Activated naive CD8-positive, alpha-beta T cell treated with anti-CD3 and anti-CD28 coated beads for 36 hours (primary cell): ENCODE measurements around the gene FAM110D. TPM values are rescaled to one million over a fixed set of nuclear protein-coding genes. Genes with fewer than 3 reads are reported as not detected.

ENCODE experiments used
- DNase-seq: peaks from one replicate; pipeline ENCODE4 v3.0.0; 2021
- H3K27ac Mint-ChIP-seq: one replicate; pipeline ENCODE4 v1.8.0; 2022; ENCODE audit warnings: mild to moderate bottlenecking, moderate library complexity, mixed read lengths
- H3K27me3 Mint-ChIP-seq: one replicate; pipeline ENCODE4 v1.8.0; 2022; ENCODE audit warnings: mild to moderate bottlenecking, mixed read lengths
- H3K36me3 Mint-ChIP-seq: one replicate; pipeline ENCODE4 v1.8.0; 2021; ENCODE audit warnings: mild to moderate bottlenecking, mixed read lengths
- H3K4me1 Mint-ChIP-seq: one replicate; pipeline ENCODE4 v1.8.0; 2021; ENCODE audit warnings: mixed read lengths
- H3K4me3 Mint-ChIP-seq: one replicate; pipeline ENCODE4 v1.8.0; 2022; ENCODE audit warnings: mild to moderate bottlenecking, moderate library complexity, mixed read lengths
- H3K9me3 Mint-ChIP-seq: one replicate; pipeline ENCODE4 v1.8.0; 2022; ENCODE audit warnings: mixed read lengths
- total RNA-seq, 2 experiments: library from RNA; stranded (reverse); gene quantifications; one replicate each; pipeline ENCODE4 v1.2.3, GENCODE V29; 2021

Gene FAM110D
- total RNA-seq = not detected

GRCh38 chr1:26158908-26159742 lies at the start of gene FAM110D:
Gene FAM110D, plus strand, starts transcription at chr1:26159079. Its CDS starts 2,213 bp downstream, at chr1:26161292.
- Mint-ChIP-seq H3K36me3 (no peaks in the 10 kb centered on the region), H3K9me3 (no peaks in the 10 kb centered on the region), H3K4me3 (no peak within 1 kb of the TSS), H3K27ac (no peak within 1 kb of the TSS), H3K4me1 (peaks cover 8% of the 10 kb centered on the region), H3K27me3 (peaks cover 58% of the 10 kb centered on the region)
- DNase-seq = no peak

DNA sequence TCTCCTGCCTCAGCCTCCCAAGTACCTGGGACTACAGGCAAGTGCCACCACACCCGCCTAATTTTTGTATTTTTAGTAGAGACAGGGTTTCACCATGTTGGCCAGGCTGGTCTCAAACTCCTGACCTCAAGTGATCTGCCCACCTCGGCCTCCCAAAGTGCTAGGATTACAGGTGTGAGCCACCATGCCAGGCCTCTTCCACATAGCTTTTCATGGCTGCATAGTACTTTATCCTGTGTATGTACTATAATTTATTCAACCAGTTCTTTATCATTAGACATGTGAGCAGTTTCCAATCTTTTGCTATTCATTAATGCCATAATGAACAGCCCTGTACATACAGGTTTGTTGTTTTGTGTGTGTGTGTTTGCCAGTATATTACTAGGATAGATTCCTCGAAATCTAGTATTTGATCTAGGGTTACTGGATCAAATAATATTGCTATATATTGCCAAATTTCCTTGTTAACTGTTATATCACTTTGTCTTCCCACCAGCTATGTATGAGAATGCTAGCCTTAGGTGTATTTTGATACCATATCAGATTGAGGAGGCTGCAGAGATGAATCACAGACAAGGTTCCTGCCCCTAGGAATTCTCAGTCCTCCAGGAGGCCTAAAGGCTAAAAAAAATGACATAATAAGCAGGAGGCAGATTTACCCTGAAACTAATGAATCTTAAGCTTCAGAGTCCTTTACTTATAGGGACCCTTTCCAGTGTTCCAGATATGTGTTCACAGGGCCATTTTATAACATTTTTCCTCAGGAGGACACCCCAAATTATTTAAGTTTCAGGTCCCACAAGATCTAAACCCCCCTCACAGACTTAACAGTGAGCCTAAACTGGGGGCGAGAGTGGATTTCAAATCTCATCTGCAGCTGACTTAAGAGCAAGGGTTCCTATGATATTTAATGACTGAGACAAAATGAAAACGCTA lies 49.4 kb upstream of the FAM110D start:
- DNase-seq = no peak
- peak overlapping the region; percentile 86 for H3K4me3 Mint-ChIP-seq
- H3K27me3 Mint-ChIP-seq = peaks cover 3% of the 10 kb centered on the region
- H3K9me3 Mint-ChIP-seq = no peaks in the 10 kb centered on the region
- peaks cover 2% of the 10 kb centered on the region for H3K36me3 Mint-ChIP-seq
- H3K27ac Mint-ChIP-seq = no peak overlapping the region
- H3K4me1 Mint-ChIP-seq = peaks cover 26% of the 10 kb centered on the region

DNA sequence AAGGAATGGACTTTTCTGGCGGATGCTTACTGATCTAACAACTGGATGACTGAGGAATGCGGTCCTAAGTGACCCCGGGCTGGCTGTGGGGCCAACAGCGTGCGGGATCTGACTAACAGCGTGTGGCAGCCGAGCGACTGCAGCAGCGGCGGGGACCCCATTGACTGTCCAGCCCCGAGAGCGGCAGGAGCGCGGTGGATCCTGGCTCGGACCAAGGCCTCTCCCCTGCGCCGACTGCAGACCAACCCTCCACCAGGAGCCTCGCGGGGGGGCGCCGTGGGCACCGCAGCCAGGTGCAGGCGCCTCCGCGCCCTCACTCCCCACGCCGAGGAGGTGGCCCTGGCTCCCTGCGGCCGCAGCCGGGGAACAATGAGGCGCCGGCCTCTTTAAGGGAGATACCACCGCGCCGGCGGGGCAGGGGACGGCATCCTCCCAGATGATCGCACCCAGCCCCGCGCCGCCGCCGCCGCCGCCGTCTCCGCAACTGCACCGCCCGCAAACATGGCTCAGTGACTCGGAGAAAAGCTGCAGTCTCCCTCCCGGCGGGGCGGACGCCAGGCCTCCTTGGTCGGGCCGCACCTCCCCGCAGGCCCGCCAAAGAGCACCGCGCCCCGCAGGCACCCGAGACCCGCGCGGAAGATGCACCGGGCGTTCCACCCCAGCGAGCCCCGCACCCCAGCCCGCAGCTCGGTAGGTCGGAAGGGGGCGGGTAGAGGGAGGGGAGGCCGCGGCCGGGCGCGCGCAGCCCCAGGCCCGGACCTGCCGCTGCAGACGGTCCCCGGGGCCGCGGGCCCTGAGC lies 47.9 kb upstream of the FAM110D start:
- H3K27ac Mint-ChIP-seq = peak overlapping the region; percentile 80
- H3K4me1 Mint-ChIP-seq = peaks cover 23% of the 10 kb centered on the region
- no peaks in the 10 kb centered on the region for H3K9me3 Mint-ChIP-seq
- peaks cover 3% of the 10 kb centered on the region for H3K36me3 Mint-ChIP-seq
- peak; percentile 80 for DNase-seq
- no peaks in the 10 kb centered on the region for H3K27me3 Mint-ChIP-seq
- peak overlapping the region; percentile 86 for H3K4me3 Mint-ChIP-seq

DNA sequence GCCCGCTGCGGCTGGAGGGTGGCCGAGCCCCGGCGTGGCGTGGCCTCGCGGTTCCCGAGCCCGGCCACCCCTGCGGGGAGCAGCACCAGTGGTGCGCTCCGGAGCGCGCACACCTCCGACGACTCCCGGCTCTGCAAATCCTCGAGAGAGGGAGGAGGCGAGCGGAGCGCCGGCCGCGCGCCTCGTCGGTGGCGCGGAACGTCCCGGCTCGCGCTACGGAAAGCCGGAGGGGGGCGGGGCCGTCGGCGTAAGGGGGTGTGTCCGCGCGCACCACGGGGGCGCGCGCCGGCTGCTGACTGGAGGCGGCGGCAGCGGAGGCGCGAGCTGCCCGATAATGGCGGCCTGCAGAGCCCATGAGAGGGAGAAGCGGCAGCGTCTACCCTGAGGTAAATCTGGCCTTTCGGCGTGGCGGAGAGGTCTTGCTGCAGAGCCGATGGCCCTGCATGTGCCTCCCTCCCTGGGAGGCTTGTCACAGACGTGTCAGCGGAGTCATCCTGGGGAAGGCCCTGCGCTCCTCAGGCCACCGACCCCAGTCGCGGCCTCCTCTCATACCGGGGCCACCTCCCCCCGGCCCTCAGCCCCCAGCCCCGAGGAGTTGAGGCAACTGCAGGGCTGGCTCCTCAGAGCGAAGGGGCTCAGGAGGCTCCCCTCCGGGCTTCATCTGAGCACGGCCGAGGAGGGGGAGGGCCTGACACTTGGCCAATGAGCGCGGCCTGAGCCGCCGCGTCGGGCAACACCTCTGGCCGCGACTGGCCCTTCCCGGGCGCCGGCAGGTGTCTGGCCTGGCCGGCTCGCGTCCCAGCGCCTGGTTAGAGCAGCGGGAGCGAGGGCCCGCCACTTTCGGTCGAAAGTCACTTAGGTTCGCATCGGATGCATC lies 47.1 kb upstream of the FAM110D start, which contains the start of gene PDIK1L:
PDIK1L (plus strand) TSS at position 295 of the 877 bp plus-strand sequence. CDS start 2,485 bp downstream, outside the sequence.
- H3K27me3 Mint-ChIP-seq = no peaks in the 10 kb centered on the region
- H3K4me3 Mint-ChIP-seq = peak within 1 kb of the TSS; percentile 93
- DNase-seq = peak; percentile 94
- no peaks in the 10 kb centered on the region for H3K9me3 Mint-ChIP-seq
- peaks cover 23% of the 10 kb centered on the region for H3K4me1 Mint-ChIP-seq
- H3K27ac Mint-ChIP-seq = peak within 1 kb of the TSS; percentile 92
- peaks cover 3% of the 10 kb centered on the region for H3K36me3 Mint-ChIP-seq

- Mint-ChIP-seq H3K36me3 (peaks cover 3% of the 10 kb centered on the region), H3K4me1 (peaks cover 23% of the 10 kb centered on the region), H3K27ac (peak overlapping the region; percentile 87), H3K9me3 (no peaks in the 10 kb centered on the region), H3K27me3 (no peaks in the 10 kb centered on the region), H3K4me3 (peak overlapping the region; percentile 93)
- DNase-seq = no peak
Observed at GRCh38 chr1:26112407-26112775, 46.5 kb upstream of the FAM110D start.

GRCh38 chr1:26114165-26114927 lies 44.5 kb upstream of the FAM110D start:
- peaks cover 28% of the 10 kb centered on the region for H3K4me1 Mint-ChIP-seq
- peaks cover 9% of the 10 kb centered on the region for H3K36me3 Mint-ChIP-seq
- no peaks in the 10 kb centered on the region for H3K27me3 Mint-ChIP-seq

GRCh38 chr1:26119892-26120608 lies 38.8 kb upstream of the FAM110D start:
- Mint-ChIP-seq H3K4me3 (peak overlapping the region; percentile 45), H3K27me3 (no peaks in the 10 kb centered on the region), H3K9me3 (no peaks in the 10 kb centered on the region), H3K4me1 (peaks cover 33% of the 10 kb centered on the region), H3K27ac (peak overlapping the region; percentile 85), H3K36me3 (peaks cover 12% of the 10 kb centered on the region)
- DNase-seq = no peak

More at GRCh38 chr1:26114165-26114927, 44.5 kb upstream of the FAM110D start:
- Mint-ChIP-seq H3K27ac (no peak overlapping the region), H3K9me3 (no peaks in the 10 kb centered on the region), H3K4me3 (no peak overlapping the region)
- DNase-seq = no peak

GRCh38 chr1:26121854-26122773 lies 36.8 kb upstream of the FAM110D start:
- Mint-ChIP-seq H3K4me3 (no peak overlapping the region), H3K9me3 (no peaks in the 10 kb centered on the region), H3K27ac (peak overlapping the region; percentile 11), H3K36me3 (peaks cover 12% of the 10 kb centered on the region), H3K4me1 (peaks cover 45% of the 10 kb centered on the region), H3K27me3 (no peaks in the 10 kb centered on the region)
- no peak for DNase-seq

- Mint-ChIP-seq H3K27ac (peak overlapping the region; percentile 5), H3K27me3 (no peaks in the 10 kb centered on the region), H3K4me3 (no peak overlapping the region), H3K4me1 (peaks cover 56% of the 10 kb centered on the region), H3K36me3 (peaks cover 12% of the 10 kb centered on the region), H3K9me3 (no peaks in the 10 kb centered on the region)
- no peak for DNase-seq
Observed at GRCh38 chr1:26122988-26123973, 35.6 kb upstream of the FAM110D start.

DNA sequence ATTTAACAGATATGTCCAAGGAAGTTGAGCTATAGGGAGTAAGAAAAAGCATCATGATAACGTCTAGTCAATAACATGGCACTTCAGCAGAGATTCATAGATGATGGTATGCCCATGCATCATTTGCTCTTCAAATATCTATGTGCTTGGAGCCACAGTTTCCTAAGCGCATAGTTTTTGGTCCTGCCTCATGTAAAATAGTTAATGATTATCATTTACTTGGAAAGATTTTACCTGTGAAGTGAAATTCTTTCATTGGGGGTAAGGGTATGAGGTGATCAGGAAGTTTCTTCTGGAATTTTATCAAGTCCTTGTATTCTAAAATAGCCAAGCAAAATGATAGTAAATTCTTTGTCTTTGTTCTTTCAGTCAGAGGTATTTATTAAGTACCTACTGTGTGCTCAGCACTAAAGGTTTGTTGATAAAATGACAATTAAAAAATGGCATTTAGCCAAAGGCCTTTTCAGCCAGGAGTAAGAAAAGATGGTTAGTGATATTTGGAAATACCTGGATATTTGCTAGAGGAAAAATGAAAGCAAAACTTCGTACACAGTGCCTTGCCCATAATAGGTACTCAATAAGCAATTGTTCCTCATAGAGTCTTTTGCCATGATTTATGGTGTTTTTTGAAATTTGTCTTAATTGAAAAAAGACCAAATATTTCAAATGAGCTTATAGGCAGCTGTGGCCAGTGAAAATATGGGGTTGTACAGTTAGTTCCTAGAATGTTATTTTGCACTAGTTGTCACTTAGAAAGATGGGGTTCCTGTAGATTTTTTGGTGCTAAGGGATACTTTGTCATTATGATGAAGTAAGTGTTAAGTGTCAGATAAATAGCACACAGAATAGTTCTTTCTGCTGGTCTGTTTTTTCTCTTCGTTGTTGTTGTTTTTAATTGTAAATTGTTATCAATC lies 34.2 kb upstream of the FAM110D start:
- Mint-ChIP-seq H3K9me3 (no peaks in the 10 kb centered on the region), H3K4me1 (peaks cover 48% of the 10 kb centered on the region), H3K36me3 (peaks cover 6% of the 10 kb centered on the region), H3K27ac (no peak overlapping the region), H3K27me3 (no peaks in the 10 kb centered on the region), H3K4me3 (no peak overlapping the region)
- DNase-seq = no peak
